ENCODE data around the gene CCDC183.
A peak's percentile ranks its signal among the peaks of the same experiment; 100 is the strongest.

Gene CCDC183

DNA sequence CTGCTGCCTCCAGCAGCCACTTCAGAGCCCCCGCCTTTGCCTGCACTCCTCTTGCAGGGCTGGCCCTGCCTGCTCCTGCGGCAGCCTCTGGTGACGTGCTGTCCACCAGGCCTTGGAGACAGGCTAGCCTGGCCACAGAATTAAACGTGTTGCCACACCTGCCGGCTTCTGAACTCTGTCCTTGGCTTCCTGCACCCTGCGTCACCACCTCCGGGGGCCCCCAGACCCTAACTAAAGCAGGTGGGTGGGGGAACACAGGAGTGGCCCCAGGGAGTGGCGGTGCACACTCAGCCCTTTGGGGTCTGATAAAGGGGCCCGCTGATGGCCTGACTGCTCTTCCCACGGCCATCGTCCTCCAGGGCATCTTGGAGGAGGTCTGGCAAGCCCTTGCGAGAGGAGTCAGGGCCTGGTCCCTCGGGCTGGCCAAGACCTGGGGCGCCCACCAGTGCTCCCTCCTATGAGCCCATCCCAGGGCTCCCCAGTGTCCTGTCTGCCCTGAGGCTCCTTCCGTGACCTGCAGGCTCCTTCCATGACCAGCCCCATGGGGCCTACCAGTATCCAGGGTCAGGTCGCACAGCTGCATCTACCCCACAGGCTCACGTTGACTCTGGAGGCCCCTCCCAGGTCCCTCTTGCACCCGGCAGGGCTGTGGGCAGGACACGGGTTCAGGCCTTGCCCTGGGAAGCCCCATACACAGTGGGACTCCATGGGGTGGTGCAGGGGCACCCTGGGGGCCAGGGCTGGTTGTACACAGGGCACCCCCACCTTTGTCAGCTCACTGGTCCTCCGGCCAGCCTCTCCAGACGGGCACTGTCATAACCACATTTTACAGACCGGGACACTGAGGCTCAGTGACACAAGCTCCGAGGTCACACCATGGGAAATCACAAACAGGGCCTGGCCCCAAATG, 55.0 kb downstream of the CCDC183 start:
- no peak for DNase-seq

DNA sequence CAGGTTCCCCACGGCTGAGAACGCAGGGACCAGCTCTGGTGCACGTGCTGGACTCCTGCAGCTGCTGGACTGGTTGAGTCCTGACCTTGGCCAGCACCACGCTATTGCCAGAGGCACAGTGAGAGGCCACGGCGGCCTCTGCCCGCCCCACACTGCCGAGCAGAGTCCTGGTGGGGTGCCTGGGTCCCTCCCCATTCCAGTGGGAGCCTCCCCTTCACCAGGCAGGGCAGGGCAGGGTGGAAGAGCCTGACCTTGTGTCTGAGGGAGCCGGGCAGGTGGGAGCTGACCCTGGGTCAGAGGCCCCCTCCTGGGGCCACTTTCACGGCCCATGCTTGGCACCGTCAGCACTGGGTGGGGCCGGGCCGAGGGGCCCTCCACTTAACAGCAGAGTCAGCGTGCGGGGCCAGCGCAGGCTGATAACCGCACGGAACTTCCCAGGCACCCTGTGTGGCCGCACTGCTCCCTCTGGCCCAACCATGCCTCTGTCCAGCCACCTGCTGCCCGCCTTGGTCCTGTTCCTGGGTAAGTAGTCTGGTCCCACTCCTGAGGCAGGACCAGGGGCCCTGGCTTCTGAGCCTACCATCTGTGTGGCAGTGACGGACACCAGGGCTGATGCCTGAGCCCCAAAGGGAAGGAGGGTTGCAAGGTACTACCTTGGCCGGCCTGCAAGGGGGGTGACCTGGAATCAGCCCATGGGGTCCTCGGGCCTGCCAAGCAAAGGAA, 56.0 kb downstream of the CCDC183 start, which contains the start of gene MAMDC4:
Gene MAMDC4 (plus strand): TSS at position 406 of the 723 bp plus-strand sequence. CDS start 71 bp downstream, at position 477.
- DNase-seq = no peak

DNA sequence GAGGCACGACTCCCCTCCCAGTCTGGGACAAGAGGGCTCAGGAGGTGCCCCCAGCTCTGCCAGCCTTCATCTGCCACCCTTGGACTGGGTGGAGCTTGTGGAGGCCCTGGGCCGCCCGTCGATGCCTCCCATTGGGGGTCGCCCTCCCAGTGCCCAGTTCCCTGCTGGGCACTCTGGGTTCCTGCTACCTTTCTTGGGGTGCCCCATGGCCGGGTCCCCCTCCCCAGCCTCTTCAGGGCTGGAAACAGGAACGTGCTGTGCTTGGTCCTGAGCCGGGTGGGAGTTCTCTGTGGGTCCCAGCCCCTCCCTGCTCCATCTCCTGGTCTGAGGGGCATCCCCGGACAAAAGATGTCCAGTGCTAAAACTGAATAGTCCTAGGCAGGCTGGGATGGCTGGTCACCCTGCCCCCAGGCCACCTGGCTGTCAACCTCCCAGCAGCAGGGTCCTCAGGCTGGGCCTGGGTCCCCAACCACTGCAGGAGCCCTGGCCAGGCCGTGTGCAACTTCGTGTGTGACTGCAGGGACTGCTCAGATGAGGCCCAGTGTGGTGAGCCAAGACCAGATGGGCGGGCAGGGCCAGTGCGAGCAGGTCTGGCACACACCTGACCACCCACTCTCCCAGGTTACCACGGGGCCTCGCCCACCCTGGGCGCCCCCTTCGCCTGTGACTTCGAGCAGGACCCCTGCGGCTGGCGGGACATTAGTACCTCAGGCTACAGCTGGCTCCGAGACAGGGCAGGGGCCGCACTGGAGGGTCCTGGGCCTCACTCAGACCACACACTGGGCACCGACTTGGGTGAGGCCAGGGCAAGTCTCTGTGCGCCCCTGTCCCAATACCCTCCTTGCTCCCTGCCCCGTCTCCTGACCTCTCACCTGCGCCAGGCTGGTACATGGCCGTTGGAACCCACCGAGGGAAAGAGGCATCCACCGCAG, 56.8 kb downstream of the CCDC183 start:
- no peak for DNase-seq

GRCh38 chr9:136853596-136854112, 57.5 kb downstream of the CCDC183 start:
- no peak for DNase-seq

GRCh38 chr9:136854113-136854841, 58.1 kb downstream of the CCDC183 start:
- no peak for DNase-seq

DNA sequence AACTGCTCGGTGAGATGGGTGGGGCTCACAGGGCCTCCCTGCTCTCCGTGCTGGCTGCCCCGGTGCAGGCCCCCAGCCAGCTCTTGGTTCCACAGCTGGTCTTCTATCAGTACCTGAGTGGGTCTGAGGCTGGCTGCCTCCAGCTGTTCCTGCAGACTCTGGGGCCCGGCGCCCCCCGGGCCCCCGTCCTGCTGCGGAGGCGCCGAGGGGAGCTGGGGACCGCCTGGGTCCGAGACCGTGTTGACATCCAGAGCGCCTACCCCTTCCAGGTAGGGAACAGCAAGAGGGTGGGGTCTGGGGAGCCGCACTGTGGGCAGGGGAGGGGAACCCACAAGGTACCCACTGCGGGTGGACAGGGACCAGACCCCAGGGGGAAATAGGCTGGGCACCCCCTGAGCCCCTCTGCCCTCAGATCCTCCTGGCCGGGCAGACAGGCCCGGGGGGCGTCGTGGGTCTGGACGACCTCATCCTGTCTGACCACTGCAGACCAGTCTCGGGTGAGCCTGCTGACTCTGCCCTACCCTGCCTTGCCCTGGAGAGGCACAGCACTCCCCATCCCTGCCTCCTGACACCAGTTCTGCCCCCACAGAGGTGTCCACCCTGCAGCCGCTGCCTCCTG, 58.8 kb downstream of the CCDC183 start:
- no peak for DNase-seq

GRCh38 chr9:136855461-136856078, 59.4 kb downstream of the CCDC183 start:
- no peak for DNase-seq

DNA sequence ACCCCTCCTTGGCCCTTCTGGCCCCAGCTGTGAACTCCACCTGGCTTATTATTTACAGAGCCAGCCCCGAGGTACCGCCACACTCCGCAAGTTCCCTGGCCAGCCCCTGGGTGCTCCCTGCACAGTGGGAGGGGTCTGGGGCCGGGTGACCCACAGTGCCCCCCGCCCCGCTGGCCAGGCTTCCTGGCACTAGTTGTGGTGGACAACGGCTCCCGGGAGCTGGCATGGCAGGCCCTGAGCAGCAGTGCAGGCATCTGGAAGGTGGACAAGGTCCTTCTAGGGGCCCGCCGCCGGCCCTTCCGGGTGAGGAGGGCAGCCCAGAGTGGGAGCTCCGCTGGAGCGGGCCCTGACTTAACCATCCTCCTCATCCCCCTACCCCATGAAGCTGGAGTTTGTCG, 59.9 kb downstream of the CCDC183 start:
- no peak for DNase-seq

- no peak for DNase-seq
Measured at GRCh38 chr9:136856541-136857141, 60.5 kb downstream of the CCDC183 start.

DNA sequence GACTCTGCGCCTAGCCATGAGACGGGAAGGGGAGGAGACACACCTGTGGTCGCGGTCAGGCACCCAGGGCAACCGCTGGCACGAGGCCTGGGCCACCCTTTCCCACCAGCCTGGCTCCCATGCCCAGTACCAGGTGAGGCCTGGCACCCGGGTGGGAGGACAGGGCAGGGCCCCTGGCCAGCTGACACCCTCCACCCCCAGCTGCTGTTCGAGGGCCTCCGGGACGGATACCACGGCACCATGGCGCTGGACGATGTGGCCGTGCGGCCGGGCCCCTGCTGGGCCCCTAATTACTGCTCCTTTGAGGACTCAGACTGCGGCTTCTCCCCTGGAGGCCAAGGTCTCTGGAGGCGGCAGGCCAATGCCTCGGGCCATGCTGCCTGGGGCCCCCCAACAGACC, 61.0 kb downstream of the CCDC183 start:
- peak; percentile 34 for DNase-seq
